ENCODE results near the gene B3GNT9. TPM values are rescaled to one million over a fixed set of nuclear protein-coding genes. Genes with fewer than 3 reads are reported as not detected.
"Not testable (repeated sequence)": the region's sequence is repeated elsewhere in the genome, so short reads cannot be mapped to it uniquely, and the experiment has no call there.

The B3GNT9 gene
- total RNA-seq, 1 donor: 42.4 TPM

DNA sequence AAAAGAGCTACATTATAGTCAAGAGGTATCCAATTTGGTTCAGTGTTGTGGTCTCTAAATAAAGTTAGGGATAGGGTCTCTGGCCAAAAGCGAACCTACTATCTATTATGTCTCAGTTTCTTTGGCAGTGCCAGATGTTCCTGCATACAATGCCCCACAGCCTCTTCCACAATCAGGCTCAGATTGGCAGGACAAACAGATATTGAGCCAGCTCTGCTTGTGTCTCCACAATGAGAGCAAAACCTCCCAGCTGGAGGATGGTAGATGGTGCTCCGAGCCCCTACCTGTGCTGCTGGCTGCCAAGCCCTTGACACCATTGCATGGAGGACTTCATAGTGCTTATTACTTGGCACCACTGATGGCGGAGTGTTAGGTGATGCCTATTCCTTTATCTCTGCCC is 21.4 kb downstream of the B3GNT9 start:
- TF ChIP-seq CTCF (IDR thresholded peaks at IDR 0.05; ENCODE audit: insufficient read depth, low read length): no peak
- no peak for DNase-seq (ENCODE audit: low read depth)
- H3K4me3 ChIP-seq (ENCODE audit: low read depth, low read length): no peak overlapping the region

DNA sequence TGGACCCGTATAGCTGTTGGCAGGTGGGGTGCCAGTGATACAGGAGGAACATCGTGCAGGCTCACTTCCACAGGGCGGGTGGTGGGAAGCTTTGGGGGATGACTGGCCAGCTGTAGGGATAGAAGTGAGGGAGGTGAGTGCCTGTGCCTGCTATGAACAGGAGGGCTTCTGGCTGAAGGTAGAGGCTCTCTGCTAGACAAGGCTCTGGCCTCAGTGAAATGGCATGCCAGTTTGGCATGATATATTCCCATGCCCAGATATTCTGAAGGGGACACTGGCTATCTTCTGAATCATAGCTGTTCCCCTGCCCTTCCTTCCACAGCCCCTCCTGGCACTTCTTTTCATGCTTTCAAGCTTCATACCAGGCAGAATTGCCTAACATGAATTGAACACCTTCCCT is 21.9 kb downstream of the B3GNT9 start:
- TF ChIP-seq CTCF (IDR thresholded peaks at IDR 0.05; ENCODE audit: insufficient read depth, low read length): no peak
- no peak for DNase-seq (ENCODE audit: low read depth)
- H3K4me3 ChIP-seq (ENCODE audit: low read depth, low read length): no peak overlapping the region

- no peak for TF ChIP-seq CTCF (IDR thresholded peaks at IDR 0.05; ENCODE audit: insufficient read depth, low read length)
- no peak overlapping the region for H3K4me3 ChIP-seq (ENCODE audit: low read depth, low read length)
- no peak for DNase-seq (ENCODE audit: low read depth)
Observed at GRCh38 chr16:67128417-67128816, 22.4 kb downstream of the B3GNT9 start.

- not testable (repeated sequence) for H3K4me3 ChIP-seq (ENCODE audit: low read depth, low read length); DNase-seq (ENCODE audit: low read depth)
Observed at GRCh38 chr16:67122799-67123198, 28.0 kb downstream of the B3GNT9 start.

- TF ChIP-seq CTCF (IDR thresholded peaks at IDR 0.05; ENCODE audit: insufficient read depth, low read length): no peak
- DNase-seq (ENCODE audit: low read depth): no peak
- H3K4me3 ChIP-seq (ENCODE audit: low read depth, low read length): no peak overlapping the region
Observed at GRCh38 chr16:67120025-67120424, 30.8 kb downstream of the B3GNT9 start.

DNA sequence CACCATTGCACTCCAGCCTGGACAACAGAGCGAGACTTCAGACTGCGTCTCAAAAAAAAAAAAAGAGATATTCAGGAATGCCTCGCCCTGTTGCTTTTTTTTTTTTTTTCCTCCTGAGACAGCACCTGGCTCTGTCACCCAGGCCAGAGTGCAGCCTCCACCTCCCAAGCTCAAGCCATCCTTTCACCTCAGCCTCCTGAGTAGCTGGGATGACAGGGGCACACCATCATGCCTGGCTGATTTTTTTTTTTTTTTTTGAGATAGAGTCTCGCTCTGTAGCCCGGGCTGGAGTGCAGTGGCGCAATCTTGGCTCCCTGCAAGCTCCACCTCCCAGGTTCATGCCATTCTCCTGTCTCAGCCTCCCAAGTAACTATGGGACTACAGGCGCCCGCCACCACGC is 33.1 kb downstream of the B3GNT9 start:
- no peak for TF ChIP-seq CTCF (IDR thresholded peaks at IDR 0.05; ENCODE audit: insufficient read depth, low read length)
- no peak for DNase-seq (ENCODE audit: low read depth)
- no peak overlapping the region for H3K4me3 ChIP-seq (ENCODE audit: low read depth, low read length)

DNA sequence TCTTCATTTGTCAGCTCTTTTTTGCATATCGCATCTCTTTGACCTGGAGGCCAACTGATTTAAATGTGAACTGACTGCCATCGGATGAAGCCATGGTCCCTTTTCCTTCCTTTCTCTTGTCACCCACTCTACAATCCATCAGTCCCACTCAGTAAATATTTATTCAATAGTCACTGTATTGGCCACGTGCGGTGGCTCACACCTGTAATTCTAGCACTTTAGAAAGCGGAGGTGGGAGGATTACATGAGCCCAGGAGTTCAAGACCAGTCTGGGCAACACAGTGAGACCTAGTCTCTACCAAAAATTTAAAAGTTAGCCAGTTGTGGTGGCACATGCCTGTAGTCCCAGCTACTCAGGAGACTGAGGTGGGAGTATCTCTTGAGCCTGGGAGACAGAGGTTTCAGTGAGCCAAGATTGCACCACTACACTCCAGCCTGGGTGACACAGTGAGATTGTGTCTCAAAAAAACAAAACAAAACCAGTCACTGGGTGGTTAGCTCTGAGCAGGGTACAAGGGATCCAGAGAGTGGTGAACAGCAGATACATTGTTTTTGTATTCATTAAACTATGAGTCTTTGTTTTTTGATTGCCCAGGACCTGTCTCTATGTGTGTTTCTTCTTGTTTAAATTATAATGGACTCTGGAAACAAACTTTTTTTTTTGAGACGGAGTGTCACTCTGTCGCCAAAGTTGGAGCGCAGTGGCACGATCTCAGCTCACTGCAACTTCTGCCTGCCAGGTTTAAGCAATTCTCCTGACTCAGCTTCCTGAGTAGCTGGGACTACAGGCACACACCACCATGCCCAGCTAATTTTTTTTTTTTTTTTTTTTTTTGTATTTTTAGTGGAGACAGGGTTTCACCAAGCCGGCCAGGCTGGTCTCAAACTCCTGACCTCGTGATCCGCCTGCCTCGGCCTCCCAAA is 34.1 kb downstream of the B3GNT9 start:
- DNase-seq (ENCODE audit: low read depth): no peak

More for the DNA sequence above, 34.1 kb downstream of the B3GNT9 start:
- no peak for TF ChIP-seq CTCF (IDR thresholded peaks at IDR 0.05; ENCODE audit: insufficient read depth, low read length)
- H3K4me3 ChIP-seq (ENCODE audit: low read depth, low read length): no peak overlapping the region
